Subcutaneous abdominal adipose tissue (tissue), 5 donors: ENCODE measurements around the gene SSTR5.
"Not testable (repeated sequence)": the region's sequence is repeated elsewhere in the genome, so short reads cannot be mapped to it uniquely, and the experiment has no call there.

Experiments used
- H3K27ac ChIP-seq: one replicate; pipeline ENCODE4 v1.7.0; 2013; ENCODE audit warnings: low read depth, mild to moderate bottlenecking, inconsistent platforms, low read length, moderate library complexity
- H3K27me3 ChIP-seq, 5 donors: one replicate each; pipeline ENCODE4 v1.7.0; 2013; ENCODE audit warnings: low read length in 5 of 5, inconsistent platforms in 1 of 5; ENCODE audit not compliant: control insufficient read depth in 5 of 5, insufficient read depth in 4 of 5
- H3K36me3 ChIP-seq, 5 donors: one replicate each; pipeline ENCODE4 v1.7.0; 2013; ENCODE audit warnings: low read length in 5 of 5; ENCODE audit not compliant: control insufficient read depth in 5 of 5, insufficient read depth in 5 of 5
- H3K4me1 ChIP-seq, 5 donors: one replicate each; pipeline ENCODE4 v1.7.0; 2013; ENCODE audit warnings: low read length in 5 of 5, mild to moderate bottlenecking in 3 of 5, moderate library complexity in 1 of 5; ENCODE audit not compliant: control insufficient read depth in 5 of 5, insufficient read depth in 5 of 5
- H3K4me3 ChIP-seq, 5 donors: one replicate each; pipeline ENCODE4 v1.7.0; 2013; ENCODE audit warnings: low read length in 5 of 5, low read depth in 1 of 5
- H3K9ac ChIP-seq, 5 donors: one replicate each; pipeline ENCODE4 v1.7.0; 2013; ENCODE audit warnings: low read length in 5 of 5, mild to moderate bottlenecking in 4 of 5, moderate library complexity in 3 of 5
- H3K9me3 ChIP-seq, 5 donors: one replicate each; pipeline ENCODE4 v1.7.0; 2013; ENCODE audit warnings: low read length in 5 of 5; ENCODE audit not compliant: control insufficient read depth in 5 of 5
- donor health status: healthy.
- donor health status: healthy.
- donor health status: healthy.
- donor health status: healthy.
- donor health status: healthy.

Gene SSTR5

GRCh38 chr16:1072526-1073261 is at the start of gene SSTR5:
SSTR5 (plus strand) TSS chr16:1072747; CDS start chr16:1078869, 6,122 bp downstream.
- no peak within 1 kb of the TSS for H3K27ac ChIP-seq
- no peaks in the 10 kb centered on the region for H3K9me3 ChIP-seq
- H3K36me3 ChIP-seq: no peaks in the 10 kb centered on the region
- H3K4me1 ChIP-seq: no peaks in the 10 kb centered on the region
- peaks cover 39 to 87% (median 57%) of the 10 kb centered on the region in 5 donors for H3K27me3 ChIP-seq
- H3K4me3 ChIP-seq: no peak within 1 kb of the TSS
- no peak within 1 kb of the TSS for H3K9ac ChIP-seq

GRCh38 chr16:1024138-1024537 is 48.4 kb upstream of the SSTR5 start:
- Histone ChIP-seq H3K4me1 (peaks cover 0 to 12% (median 10%) of the 10 kb centered on the region in 5 donors), H3K4me3 (no peak overlapping the region), H3K9ac (no peak overlapping the region), H3K27ac (no peak overlapping the region), H3K9me3 (no peaks in the 10 kb centered on the region), H3K36me3 (no peaks in the 10 kb centered on the region), H3K27me3 (peaks cover 21 to 51% (median 47%) of the 10 kb centered on the region in 5 donors)

GRCh38 chr16:1025183-1025809 is 47.3 kb upstream of the SSTR5 start:
- H3K27ac ChIP-seq, H3K36me3 ChIP-seq, H3K4me1 ChIP-seq, H3K9ac ChIP-seq, H3K4me3 ChIP-seq, H3K9me3 ChIP-seq: not testable (repeated sequence)
- H3K27me3 ChIP-seq: peaks cover 17 to 52% (median 45%) of the 10 kb centered on the region in 5 donors

GRCh38 chr16:1026057-1026783 is 46.3 kb upstream of the SSTR5 start:
- Histone ChIP-seq H3K4me1 (peaks cover 0 to 4% (median 0%) of the 10 kb centered on the region in 5 donors), H3K4me3 (no peak overlapping the region), H3K36me3 (no peaks in the 10 kb centered on the region), H3K9ac (no peak overlapping the region), H3K27ac (no peak overlapping the region), H3K27me3 (peaks cover 18 to 52% (median 43%) of the 10 kb centered on the region in 5 donors), H3K9me3 (no peaks in the 10 kb centered on the region)

- Histone ChIP-seq H3K27me3 (peaks cover 22 to 48% (median 40%) of the 10 kb centered on the region in 5 donors), H3K9ac (no peak overlapping the region), H3K4me3 (no peak overlapping the region), H3K36me3 (no peaks in the 10 kb centered on the region), H3K4me1 (peaks cover 0 to 4% (median 0%) of the 10 kb centered on the region in 5 donors), H3K9me3 (no peaks in the 10 kb centered on the region), H3K27ac (no peak overlapping the region)
Observed at GRCh38 chr16:1026784-1027500, 45.6 kb upstream of the SSTR5 start.

- Histone ChIP-seq H3K4me3 (no peak overlapping the region), H3K27ac (no peak overlapping the region), H3K9me3 (no peaks in the 10 kb centered on the region), H3K9ac (no peak overlapping the region), H3K4me1 (no peaks in the 10 kb centered on the region), H3K27me3 (peaks cover 16 to 44% (median 35%) of the 10 kb centered on the region in 5 donors), H3K36me3 (no peaks in the 10 kb centered on the region)
Observed at GRCh38 chr16:1027501-1027815, 45.1 kb upstream of the SSTR5 start.

- H3K4me3 ChIP-seq: no peak overlapping the region
- no peak overlapping the region for H3K27ac ChIP-seq
- H3K9me3 ChIP-seq: peaks cover 0 to 4% (median 0%) of the 10 kb centered on the region in 5 donors
- H3K27me3 ChIP-seq: peaks cover 15 to 40% (median 31%) of the 10 kb centered on the region in 5 donors
- H3K4me1 ChIP-seq: no peaks in the 10 kb centered on the region
- no peak overlapping the region for H3K9ac ChIP-seq
- H3K36me3 ChIP-seq: no peaks in the 10 kb centered on the region
Observed at GRCh38 chr16:1028056-1028455, 44.5 kb upstream of the SSTR5 start.

GRCh38 chr16:1028524-1029258 is 43.9 kb upstream of the SSTR5 start:
- Histone ChIP-seq H3K27ac (no peak overlapping the region), H3K4me1 (no peaks in the 10 kb centered on the region), H3K9me3 (peaks cover 0 to 10% (median 0%) of the 10 kb centered on the region in 5 donors), H3K36me3 (no peaks in the 10 kb centered on the region), H3K4me3 (no peak overlapping the region), H3K9ac (no peak overlapping the region), H3K27me3 (peaks cover 14 to 36% (median 25%) of the 10 kb centered on the region in 5 donors)

GRCh38 chr16:1029259-1029545 is 43.3 kb upstream of the SSTR5 start:
- no peak overlapping the region for H3K27ac ChIP-seq
- H3K36me3 ChIP-seq: no peaks in the 10 kb centered on the region
- H3K9ac ChIP-seq: no peak overlapping the region
- H3K9me3 ChIP-seq: peaks cover 0 to 12% (median 0%) of the 10 kb centered on the region in 5 donors
- peaks cover 13 to 33% (median 19%) of the 10 kb centered on the region in 5 donors for H3K27me3 ChIP-seq
- no peak overlapping the region for H3K4me3 ChIP-seq
- no peaks in the 10 kb centered on the region for H3K4me1 ChIP-seq
